Thymus (tissue), 11 donors: ENCODE data around the gene RUNX2. TPM values are rescaled to one million over a fixed set of nuclear protein-coding genes. Genes with fewer than 3 reads are reported as not detected.
A peak's percentile ranks its signal among the peaks of the same experiment; 100 is the strongest.

Source experiments
- DNase-seq, 9 donors: peaks; one replicate each; pipeline ENCODE4 v3.0.0-alpha.2; 2013; ENCODE audit warnings: low spot score in 9 of 9, low read depth in 6 of 9, missing footprints in 1 of 9
- H3K27ac ChIP-seq, 2 donors: one replicate each; pipeline ENCODE4 v1.5.1; 2013; ENCODE audit warnings: control low read depth in 1 of 2, low read depth in 1 of 2, low read length in 1 of 2, mild to moderate bottlenecking in 1 of 2, moderate library complexity in 1 of 2
- H3K27me3 ChIP-seq, 2 donors: one replicate each; pipeline ENCODE4 v1.5.1; 2013; ENCODE audit warnings: low read length in 1 of 2; ENCODE audit not compliant: control insufficient read depth in 2 of 2, insufficient read depth in 1 of 2
- H3K36me3 ChIP-seq, 2 donors: one replicate each; pipeline ENCODE4 v1.5.1; 2013; ENCODE audit warnings: low read length in 1 of 2, mild to moderate bottlenecking in 1 of 2, moderate library complexity in 1 of 2; ENCODE audit not compliant: control insufficient read depth in 2 of 2, insufficient read depth in 2 of 2
- H3K4me1 ChIP-seq, 2 donors: one replicate each; pipeline ENCODE4 v1.5.1; 2013; ENCODE audit warnings: low read length in 2 of 2; ENCODE audit not compliant: control insufficient read depth in 2 of 2, insufficient read depth in 2 of 2
- H3K4me3 ChIP-seq, 2 donors: one replicate each; pipeline ENCODE4 v1.5.1; 2013; ENCODE audit warnings: low read length in 2 of 2, control low read depth in 1 of 2, mild to moderate bottlenecking in 1 of 2
- H3K9me3 ChIP-seq, 2 donors: one replicate each; pipeline ENCODE4 v1.5.1; 2013; ENCODE audit warnings: low read length in 1 of 2, mild to moderate bottlenecking in 1 of 2; ENCODE audit not compliant: control insufficient read depth in 2 of 2, insufficient read depth in 1 of 2
- WGBS: extraction: QIAGEN DNeasy Blood & Tissue Kit; methylation state at CpG from one replicate; pipeline ENCODE4 v1.1.7; 2013; 5-methylcytosine and 5-hydroxymethylcytosine counted together
- polyA plus RNA-seq: library from polyadenylated mRNA; stranded (reverse); fragments of 200-250 nt; gene quantifications from one replicate; pipeline ENCODE4 v1.2.3, GENCODE V29; 2013
- total RNA-seq: library from RNA; stranded (reverse); fragments of 120-200 nt; gene quantifications from one replicate; pipeline ENCODE4 v1.2.4, GENCODE V29; 2013
- donor health status: healthy.

Gene RUNX2
- total and polyA plus RNA-seq, 2 donors: 3.7 to 7.1 TPM

DNA sequence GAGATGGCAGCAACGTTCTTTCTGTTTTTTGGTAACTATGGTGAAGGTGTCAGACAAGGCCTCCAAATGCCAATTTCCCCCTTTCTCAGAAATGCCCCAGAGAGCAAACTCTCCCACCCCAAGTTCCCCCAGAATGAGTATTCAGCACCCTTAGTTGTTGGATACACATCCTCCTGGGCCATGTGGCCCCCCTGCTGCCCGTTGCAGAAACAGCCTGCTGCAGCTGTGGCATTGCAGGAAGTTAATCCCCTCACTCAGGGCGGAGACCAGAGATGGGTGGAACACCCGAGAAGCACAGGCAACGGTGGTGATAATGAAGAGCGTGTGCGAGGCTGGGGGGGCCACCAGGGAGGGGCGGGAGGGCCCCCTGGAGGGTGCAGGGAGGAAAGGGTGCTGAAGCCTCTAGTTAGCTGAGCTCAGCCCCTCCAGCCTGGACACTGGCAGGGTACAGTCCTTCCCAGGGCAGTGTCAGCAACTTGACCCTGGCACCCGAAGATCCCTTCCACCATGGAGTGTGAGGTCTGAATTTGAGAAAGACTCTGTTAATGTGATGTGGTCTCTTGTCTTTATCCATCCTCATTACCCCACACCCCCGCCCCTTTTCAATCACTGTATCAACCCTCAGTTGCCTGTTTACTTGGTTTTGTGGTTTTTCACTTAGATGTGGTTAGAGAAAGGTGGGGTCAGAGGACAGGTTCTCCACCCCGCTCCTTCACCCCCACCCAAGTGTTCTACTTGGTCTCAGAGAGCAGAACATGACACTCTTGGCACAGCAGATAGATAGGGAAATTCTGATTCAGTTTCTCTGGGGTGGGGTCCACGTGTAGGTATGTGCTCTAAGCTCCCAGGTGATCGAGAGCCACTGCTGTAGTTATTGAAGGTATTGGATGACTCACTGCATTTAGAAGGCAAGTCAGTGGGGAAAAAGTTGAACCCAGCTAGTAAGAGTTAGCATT is 258.4 kb downstream of the RUNX2 start:
- DNase-seq: peak in 8 of 9 donors; percentile 22 to 83 (median 32)
- Histone ChIP-seq H3K4me3 (no peak overlapping the region), H3K4me1 (peaks cover 0 to 20% of the 10 kb centered on the region in 2 donors), H3K36me3 (no peaks in the 10 kb centered on the region), H3K9me3 (no peaks in the 10 kb centered on the region), H3K27me3 (peaks cover 4% of the 10 kb centered on the region in 2 donors), H3K27ac (no peak overlapping the region)
- 25% methylated on average over 13 of the region's 13 CpGs for WGBS

DNA sequence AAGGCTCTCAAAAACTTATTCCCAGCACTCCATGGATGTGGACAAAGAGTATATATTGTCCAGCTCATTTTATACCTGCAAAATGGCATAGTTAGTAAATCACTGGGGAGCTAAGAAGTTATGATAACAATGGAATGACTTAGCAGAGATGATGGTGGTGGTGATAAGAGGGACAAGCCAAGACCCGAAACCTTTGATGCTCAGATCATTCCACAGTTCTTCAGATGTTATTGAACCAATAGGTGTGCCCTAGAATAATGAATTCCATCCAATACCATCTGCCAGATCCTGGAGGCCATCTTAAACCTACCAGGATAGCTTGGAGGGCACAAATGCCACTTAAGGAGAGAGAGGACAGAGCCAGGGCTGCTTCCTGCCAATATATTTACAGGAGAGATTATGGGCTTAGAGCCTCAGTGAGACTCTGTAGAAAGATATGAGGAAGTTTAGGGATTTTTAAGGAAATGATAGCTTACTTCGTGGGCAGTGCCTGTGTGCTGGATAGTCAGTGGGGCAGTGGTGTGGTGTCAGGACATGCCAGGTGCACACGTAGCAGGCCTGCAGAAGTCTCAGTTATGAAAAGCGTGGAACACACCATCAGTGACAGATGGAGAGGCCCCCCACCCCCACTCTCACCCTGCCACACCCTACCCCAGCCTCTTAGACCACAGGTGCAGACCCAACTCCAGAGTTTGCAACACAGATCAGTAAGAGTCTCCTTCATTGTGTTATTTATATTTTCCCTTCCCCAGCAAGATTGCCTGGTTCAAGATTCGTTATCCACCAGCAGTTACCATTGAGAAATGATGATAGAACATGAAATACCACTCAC is 259.3 kb downstream of the RUNX2 start:
- Histone ChIP-seq H3K4me3 (no peak overlapping the region), H3K9me3 (no peaks in the 10 kb centered on the region), H3K36me3 (no peaks in the 10 kb centered on the region), H3K27me3 (peaks cover 4% of the 10 kb centered on the region in 2 donors), H3K27ac (no peak overlapping the region), H3K4me1 (peaks cover 0 to 20% of the 10 kb centered on the region in 2 donors)
- no peak for DNase-seq
- 73% methylated on average over 5 of the region's 5 CpGs for WGBS

DNA sequence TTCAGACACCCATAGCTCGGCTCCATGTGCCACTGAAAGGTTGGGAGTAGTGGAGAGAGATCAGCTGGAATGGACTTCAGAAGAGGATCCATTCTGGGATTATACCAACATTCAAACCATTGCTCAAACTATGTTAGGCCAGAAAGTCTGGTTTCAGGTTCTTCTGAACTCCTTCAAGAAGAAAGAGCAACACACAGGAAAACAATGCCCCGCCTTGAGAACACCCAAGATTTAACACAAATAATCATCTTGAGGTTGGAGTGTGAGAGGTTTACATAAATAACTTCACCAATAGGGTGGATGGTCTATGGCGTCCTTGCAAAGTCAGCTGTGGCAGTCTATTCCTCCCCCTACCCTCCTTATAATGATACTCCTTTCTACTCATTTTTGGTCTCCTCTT is 261.2 kb downstream of the RUNX2 start:
- H3K4me3 ChIP-seq: no peak overlapping the region
- WGBS: 97% methylated on average over 3 of the region's 3 CpGs
- H3K27ac ChIP-seq: peak overlapping the region in 1 of 2 donors; percentile 8
- H3K36me3 ChIP-seq: no peaks in the 10 kb centered on the region
- peaks cover 4% of the 10 kb centered on the region in 2 donors for H3K27me3 ChIP-seq
- H3K9me3 ChIP-seq: no peaks in the 10 kb centered on the region
- peaks cover 0 to 20% of the 10 kb centered on the region in 2 donors for H3K4me1 ChIP-seq
- no peak for DNase-seq

DNA sequence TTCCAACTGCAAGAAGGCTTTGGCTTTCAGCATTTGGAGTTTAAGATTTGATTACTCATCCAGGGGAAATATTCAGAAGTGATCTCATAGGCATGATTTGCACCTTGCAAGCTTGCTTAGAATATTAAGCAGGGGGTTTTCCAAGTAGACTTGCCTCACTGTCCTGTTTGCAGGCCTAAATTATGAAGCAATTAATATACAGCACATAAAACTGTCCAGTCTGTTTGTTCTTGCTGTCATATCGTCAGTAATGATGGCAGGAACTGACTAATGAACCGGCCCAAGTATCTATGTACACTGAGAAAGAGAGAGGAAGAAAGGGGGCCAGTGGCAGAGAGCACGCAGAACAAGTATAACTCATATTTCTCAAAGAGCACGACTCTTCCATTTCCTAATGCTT is 262.1 kb downstream of the RUNX2 start:
- no peak overlapping the region for H3K4me3 ChIP-seq
- no peaks in the 10 kb centered on the region for H3K9me3 ChIP-seq
- H3K27ac ChIP-seq: peak overlapping the region in 1 of 2 donors; percentile 72
- WGBS: 85% methylated on average over 4 of the region's 4 CpGs
- peaks cover 0 to 2% of the 10 kb centered on the region in 2 donors for H3K27me3 ChIP-seq
- peaks cover 0 to 20% of the 10 kb centered on the region in 2 donors for H3K4me1 ChIP-seq
- H3K36me3 ChIP-seq: no peaks in the 10 kb centered on the region
- no peak for DNase-seq

DNA sequence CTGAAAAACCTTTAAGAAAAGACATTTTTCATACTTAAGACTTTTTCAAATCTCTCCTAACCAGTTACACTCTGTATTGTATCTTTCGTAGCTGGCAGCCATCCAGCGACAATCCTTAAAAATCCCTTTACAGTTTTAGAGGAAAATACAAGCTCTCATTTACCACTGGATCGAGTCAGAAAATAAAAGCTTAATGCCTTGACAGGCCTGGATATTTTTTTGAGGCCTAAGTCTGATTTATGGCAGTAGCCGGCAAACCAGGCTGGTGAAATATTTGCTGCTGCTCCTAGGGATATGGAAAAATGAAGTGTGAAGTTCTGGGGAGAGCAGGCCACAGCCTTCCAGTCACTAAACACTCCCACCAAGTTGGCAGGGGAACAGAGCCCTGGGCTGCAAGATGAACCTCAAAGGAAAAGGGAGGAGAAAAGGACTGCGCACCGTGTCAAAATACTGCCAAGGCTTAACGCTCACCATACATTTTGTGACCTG is 262.6 kb downstream of the RUNX2 start:
- H3K4me3 ChIP-seq: no peak overlapping the region
- H3K4me1 ChIP-seq: peaks cover 0 to 18% of the 10 kb centered on the region in 2 donors
- H3K9me3 ChIP-seq: no peaks in the 10 kb centered on the region
- no peaks in the 10 kb centered on the region for H3K36me3 ChIP-seq
- WGBS: 91% methylated on average over 7 of the region's 7 CpGs
- no peaks in the 10 kb centered on the region for H3K27me3 ChIP-seq
- no peak for DNase-seq
- peak overlapping the region; percentile 36 to 72 for H3K27ac ChIP-seq

DNA sequence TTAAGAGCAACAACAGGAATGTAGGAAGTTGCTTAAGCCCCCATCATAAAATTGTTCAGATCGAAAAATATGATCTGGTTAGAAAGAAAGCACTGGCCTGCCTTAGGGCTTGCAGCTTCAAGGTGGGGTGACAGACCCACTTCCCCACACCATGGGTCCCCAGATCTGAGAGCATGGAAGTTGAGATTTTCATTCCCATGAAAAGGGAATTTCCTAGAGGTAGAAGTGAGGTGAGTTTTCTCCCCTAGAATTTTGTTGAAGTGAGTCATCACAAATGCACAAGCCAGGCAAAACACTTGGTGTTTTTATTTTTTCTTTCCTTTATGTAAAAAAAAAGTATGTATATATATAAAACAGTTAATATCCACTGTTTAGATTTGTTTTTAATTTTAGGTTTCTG is 263.2 kb downstream of the RUNX2 start:
- WGBS: 92% methylated on average over 1 of the region's 1 CpG
- H3K4me1 ChIP-seq: peaks cover 0 to 13% of the 10 kb centered on the region in 2 donors
- H3K27me3 ChIP-seq: no peaks in the 10 kb centered on the region
- no peak for DNase-seq
- H3K27ac ChIP-seq: peak overlapping the region in 1 of 2 donors; percentile 72
- no peak overlapping the region for H3K4me3 ChIP-seq
- H3K9me3 ChIP-seq: no peaks in the 10 kb centered on the region
- no peaks in the 10 kb centered on the region for H3K36me3 ChIP-seq

DNA sequence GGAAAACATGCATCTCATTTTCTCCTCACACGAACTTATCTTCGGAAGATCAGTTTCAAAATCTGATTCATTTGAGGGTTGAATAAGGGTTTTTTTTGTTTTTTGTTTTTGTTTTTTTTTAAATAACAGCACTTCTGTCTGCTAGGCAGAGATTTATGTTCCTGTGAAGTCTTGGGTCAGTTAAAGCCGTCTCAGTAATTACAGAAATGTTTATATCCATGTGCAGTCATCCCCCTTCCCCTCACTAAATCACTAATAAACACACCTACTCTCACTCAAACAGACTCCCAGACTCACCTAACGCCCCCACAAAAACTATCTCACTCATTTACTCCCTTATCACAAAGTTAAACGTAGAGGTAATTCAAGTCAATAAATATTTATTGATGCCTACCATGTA is 263.8 kb downstream of the RUNX2 start:
- no peak overlapping the region for H3K4me3 ChIP-seq
- no peaks in the 10 kb centered on the region for H3K36me3 ChIP-seq
- H3K27ac ChIP-seq: no peak overlapping the region
- DNase-seq: no peak
- WGBS: 91% methylated on average over 5 of the region's 5 CpGs
- no peaks in the 10 kb centered on the region for H3K27me3 ChIP-seq
- no peaks in the 10 kb centered on the region for H3K9me3 ChIP-seq
- H3K4me1 ChIP-seq: peaks cover 0 to 7% of the 10 kb centered on the region in 2 donors

DNA sequence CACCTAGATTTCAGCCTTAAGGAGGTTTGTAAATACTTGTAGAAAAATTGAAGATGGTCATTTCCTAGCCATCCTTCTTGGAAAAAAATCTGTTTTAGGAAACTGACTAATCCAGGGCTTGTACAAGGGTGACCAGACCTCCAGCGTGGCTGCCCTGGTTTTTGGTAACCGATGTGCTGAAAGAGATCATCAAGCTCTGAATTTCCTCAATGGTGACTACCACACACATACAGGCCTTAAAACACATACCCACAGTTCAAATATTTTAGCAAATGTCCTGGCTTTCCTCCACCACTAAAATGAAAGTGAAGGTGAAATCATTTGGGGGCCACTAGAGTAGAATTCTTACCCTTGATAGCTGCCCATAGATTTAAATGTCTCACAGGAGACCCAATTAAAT is 264.9 kb downstream of the RUNX2 start:
- Histone ChIP-seq H3K9me3 (no peaks in the 10 kb centered on the region), H3K4me1 (no peaks in the 10 kb centered on the region), H3K27ac (no peak overlapping the region), H3K4me3 (no peak overlapping the region), H3K36me3 (no peaks in the 10 kb centered on the region), H3K27me3 (no peaks in the 10 kb centered on the region)
- no peak for DNase-seq
- over 99% methylated on average over 2 of the region's 2 CpGs for WGBS
